Measurements from ENCODE around the gene LCA5L.

DNA sequence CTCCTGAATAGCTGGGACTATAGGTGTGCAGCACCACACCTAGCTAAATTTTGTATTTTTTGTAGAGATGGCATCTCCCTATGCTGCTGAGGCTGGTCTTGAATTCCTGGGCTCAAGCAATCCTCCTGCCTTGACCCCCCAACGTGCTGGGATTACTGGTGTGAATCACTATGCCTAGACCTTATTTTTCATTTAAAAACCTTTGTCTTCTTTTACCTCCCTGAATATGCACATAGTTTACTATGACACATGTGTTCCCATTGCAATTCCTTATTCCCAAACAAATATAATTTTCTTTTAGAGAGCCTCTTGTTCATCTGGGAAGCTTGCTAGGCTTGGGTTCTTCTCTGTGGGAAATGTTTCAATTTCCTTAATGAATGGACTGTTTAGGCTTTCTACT, 23.0 kb upstream of the LCA5L start:
- TF ChIP-seq, protein P1, sequence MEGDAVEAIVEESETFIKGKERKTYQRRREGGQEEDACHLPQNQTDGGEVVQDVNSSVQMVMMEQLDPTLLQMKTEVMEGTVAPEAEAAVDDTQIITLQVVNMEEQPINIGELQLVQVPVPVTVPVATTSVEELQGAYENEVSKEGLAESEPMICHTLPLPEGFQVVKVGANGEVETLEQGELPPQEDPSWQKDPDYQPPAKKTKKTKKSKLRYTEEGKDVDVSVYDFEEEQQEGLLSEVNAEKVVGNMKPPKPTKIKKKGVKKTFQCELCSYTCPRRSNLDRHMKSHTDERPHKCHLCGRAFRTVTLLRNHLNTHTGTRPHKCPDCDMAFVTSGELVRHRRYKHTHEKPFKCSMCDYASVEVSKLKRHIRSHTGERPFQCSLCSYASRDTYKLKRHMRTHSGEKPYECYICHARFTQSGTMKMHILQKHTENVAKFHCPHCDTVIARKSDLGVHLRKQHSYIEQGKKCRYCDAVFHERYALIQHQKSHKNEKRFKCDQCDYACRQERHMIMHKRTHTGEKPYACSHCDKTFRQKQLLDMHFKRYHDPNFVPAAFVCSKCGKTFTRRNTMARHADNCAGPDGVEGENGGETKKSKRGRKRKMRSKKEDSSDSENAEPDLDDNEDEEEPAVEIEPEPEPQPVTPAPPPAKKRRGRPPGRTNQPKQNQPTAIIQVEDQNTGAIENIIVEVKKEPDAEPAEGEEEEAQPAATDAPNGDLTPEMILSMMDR (IDR thresholded peaks at IDR 0.05), result no peak
- no peak for TF ChIP-seq EP300 (IDR thresholded peaks at IDR 0.05)

All from A549 (cell line).